GM21825 (cell line): ENCODE measurements around the gene BTG2.

Experiments used
- ATAC-seq: cut with Tn5 transposase; IDR thresholded peaks from one replicate; pipeline ENCODE4 v1.9.1; 2021; ENCODE audit warnings: mild to moderate bottlenecking, moderate library complexity; ENCODE audit not compliant: unreplicated experiment

The BTG2 gene

DNA sequence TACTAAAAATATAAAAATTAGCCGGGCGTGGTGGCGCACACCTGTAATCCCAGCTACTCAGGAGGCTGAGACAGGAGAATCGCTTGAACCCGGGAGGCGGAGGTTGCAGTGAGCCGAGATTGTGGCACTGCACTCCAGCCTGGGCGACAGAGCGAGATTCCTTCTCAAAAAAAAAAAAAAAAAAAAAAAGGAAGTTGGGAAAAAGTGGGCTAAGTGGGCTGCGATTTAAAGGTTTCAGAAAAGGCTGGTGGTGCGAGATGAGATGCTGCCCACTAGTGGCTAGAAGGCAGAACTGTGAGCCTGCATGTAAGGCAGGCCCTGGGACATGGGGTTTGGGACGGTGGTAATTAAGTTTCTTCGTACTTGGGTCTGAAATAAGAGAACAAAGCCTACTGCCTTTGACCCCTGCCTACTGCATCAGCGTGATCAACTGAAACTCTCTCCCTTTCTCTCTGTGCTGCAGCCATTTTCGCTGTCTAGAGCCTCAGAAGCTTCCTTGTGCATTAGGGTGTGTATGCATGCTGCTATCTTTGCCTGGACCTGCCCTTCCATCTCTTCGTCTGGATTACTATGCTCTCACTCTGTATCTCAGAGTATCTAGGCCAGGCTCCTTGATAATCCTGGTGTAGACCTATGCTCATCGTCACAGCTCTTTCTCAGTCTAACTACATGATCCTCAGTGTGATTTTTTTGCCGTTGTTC, 33.2 kb downstream of the BTG2 start:
- ATAC-seq, result no peak

DNA sequence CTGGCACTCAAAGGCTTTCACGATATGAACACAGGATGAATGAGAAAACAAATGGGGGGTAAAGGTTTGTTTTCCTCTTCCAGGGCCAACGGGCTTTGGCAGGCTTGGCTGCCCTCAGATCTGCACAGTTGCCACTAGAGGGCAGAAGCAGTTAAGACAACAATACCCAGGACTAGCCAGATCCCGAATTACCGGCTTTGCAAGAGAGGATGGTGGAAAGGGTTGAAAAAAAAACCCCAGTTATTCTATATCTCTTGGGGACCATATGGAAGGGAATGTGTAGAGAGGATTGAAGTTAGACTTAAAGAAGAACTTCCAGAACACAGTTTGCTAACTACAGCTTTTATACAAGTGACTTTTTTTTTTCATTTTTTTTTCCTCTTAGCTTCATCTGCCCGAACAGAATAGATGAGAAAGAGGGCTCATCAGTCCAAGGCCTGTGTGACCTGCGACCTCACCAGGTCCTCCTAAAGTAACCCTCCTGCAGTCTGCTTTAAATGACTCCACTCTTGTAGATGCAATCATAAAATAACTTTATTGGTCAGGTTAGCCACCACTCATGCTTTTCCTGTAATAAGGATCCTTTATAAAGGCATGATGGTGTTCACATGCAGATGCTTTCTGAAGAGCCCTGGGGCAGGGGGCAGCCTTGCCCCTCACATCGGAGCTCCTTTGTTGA, 34.9 kb downstream of the BTG2 start:
- ATAC-seq, result peak; percentile 54

DNA sequence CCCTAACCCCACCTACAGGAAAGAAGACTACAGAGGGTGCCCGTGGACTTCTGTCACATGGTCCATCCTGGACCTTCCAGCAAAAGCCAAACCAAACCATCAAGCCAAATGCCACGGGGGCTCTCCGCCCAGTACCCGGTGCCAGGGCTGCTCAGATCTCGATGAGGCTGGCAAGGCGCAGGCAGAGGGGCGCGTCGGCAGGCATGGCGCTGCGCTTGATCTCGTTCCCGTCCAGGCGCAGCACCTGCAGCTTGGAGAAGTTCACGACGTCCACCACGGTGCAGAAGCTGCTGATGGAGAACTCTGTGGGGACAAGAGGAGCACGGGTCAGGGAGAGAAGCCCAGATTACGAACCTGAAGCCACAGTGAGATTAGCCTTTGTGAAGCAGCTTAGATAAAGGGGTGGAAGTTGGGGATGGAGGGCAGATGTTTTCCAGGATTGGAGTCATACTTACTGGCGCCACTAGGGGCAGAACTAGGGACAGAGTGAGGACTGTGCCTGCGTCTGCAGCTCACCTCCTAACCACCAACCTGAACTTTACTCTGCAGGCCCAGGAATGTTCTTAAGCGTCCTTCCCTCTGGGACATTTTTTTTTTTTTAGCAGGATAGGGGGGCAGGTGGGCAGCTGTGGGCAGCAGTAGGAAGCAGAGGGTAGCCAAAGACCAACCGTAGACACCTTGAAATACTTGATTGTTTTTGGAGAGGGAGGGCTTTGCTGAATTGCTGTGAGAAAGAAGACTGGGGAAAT, 37.0 kb downstream of the BTG2 start:
- no peak for ATAC-seq

DNA sequence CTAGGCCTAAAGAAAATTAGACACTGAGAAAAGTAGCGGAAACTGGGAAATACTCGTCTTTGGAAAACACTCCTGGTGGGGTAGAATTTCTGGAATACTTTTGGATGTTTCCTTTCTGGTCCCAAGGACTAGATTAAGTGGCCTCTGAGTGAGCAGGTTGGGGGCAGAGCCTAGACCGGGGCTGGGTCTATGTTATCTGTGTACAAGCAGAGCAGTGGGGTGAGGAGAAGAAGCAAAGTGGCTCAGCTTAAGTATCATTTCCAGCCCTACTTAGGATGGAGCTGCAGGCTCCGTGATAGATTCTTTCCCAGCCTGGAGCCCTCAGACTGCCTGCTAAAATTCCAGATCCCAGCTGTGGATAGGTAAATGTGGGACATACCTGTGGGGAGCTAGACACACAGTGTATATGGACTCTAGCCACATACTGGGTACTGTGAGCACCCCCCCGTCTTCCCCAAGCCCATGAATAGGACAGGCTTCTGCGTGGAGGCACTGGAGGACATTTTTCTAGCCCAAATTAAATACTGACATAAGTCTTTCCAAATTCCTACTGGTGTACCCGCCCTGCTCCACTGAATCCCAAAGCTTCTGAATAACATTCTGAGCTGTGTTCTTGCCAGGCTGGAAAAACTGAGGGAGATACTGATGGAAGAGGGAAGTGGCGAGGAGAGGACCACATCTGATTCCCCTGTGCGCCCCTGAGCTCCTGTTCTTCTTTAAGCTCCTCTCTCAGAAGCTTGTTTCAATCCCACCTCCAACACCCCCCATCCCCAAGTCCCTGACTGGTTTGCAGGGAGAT, 38.8 kb downstream of the BTG2 start:
- no peak for ATAC-seq

DNA sequence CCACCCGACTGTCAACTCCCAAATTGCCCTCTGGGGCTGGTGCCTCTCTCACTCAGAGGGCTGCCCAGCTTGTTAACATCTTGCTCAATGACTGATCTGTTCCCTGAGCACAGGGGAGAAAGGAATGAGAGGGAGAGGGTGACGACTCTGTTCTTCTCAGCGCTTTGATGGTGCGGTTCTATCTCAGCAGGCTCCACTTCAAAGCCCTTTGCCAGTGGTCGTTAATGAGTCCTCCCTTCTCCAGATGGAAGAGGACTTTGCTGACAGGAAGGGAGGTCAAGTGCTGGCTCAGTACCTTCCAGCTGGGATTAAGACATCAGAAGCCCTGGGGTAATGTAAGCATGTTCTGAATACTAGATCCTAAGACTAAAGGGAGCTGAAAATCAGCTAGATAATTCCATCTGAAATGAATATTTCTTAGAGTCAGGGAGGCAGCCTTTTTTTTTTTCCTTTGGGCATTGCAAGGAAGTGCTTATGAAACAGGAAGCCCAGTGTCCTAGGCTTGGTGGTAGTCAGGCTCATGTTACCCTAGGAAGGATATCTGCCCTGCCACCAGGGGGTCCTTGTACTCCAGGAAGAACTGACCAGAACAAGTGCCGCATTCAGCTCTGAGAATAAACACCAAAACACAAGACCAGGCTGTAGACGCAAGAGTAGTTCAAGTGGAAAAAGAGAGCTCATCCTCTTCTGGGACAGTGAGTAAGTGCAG, 40.9 kb downstream of the BTG2 start:
- no peak for ATAC-seq

DNA sequence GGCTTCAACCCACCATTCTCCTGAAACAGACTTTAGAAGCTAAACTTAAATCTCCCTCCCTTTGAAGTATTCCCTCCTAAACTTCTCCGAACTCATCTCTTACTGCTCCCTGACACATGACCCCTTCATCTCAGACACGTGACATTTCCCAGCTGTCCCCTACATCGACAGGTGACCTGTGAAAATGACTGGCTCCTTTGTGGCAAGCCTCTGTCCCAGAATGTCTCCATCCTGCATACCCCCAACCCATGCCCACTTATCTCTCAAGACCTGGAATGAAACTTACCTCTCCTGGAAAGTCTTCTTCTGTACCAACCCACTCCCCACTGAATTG, 41.4 kb downstream of the BTG2 start:
- no peak for ATAC-seq

DNA sequence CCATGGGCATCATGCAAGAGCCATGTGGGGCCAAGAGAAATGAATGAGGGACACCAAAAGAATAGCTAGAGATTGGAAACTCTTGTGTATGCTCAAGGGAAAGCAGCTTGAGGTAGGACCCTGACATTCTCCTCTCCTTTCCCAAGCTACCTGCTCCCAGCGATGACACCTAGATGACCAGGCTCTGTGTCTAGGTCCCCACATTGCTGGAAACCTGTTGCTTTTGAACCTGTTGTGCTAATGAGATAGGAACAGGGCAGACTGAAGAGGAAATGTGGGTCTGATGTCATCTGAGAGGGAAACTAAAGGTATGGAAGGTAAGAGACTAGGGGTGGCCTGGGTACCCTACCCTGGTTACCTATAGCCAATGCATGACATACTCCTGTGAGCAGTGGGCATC, 43.8 kb downstream of the BTG2 start:
- no peak for ATAC-seq

DNA sequence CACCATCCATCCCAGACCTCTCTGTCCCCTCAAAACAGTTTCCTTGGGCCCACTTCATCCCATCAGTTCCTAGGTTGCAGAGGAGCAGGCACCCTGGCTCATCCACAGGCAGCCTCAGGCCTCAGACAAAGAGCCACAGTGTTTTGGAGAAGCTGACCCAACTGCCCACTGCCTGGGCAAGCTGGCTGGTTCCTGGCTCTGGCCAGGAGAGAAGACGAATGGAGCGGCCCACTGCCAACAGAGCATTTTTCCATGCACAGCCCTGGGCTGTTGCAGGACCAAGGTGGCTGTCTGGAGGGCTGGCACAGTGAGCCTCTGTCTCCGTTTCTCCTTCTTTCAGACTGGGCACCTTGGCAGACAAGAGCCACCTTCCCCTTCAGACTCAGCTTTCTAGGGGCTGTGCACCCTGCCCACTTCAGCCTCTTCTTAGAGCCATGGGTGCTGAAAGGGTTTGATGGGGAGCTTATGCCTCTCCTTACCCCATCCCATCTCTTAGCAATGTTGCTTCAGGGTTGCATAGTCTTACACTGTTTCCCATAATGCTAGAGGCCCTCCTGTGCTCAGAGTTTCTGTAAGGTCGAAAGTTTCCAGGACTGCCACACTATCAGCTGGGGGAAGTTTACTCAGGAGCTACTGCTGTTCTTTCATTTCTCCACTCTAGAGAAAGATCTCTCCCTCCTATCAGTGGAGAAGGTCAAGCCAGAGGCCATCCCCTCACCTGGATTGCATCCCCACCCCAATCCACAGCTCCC, 44.6 kb downstream of the BTG2 start:
- ATAC-seq, result no peak

DNA sequence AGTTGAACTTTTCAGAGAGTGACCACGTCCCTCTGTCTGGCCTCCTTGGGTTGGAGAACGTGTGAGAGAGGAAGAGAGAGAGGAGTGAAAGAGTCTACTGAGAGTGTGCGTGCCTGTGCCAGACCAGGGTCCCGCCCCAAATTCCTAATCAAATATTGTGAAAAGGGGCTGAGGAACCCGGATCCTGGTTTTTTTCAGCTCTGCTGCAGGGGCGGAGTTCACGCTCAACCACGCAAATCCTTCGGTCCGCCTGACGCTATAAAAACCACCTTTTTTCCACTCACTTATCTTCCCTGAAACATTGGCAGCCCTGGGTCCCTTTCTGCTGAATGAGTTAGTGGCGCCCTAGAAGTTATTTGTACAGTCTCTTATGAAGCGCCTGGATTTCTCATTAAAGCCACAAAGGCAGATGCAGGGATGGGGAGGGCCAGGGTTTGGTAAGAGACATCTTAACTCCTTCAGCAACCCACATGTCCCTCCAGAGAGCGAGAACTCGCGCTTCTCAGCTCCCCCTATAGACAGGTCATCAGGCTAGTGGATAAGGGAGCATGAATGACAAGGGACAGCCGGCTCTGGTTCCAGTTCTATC, 45.8 kb downstream of the BTG2 start, which contains the start of gene FMOD:
FMOD (minus strand) TSS at position 86 of the 589 bp plus-strand sequence. CDS start 2,852 bp downstream, outside the sequence.
- ATAC-seq, result no peak

DNA sequence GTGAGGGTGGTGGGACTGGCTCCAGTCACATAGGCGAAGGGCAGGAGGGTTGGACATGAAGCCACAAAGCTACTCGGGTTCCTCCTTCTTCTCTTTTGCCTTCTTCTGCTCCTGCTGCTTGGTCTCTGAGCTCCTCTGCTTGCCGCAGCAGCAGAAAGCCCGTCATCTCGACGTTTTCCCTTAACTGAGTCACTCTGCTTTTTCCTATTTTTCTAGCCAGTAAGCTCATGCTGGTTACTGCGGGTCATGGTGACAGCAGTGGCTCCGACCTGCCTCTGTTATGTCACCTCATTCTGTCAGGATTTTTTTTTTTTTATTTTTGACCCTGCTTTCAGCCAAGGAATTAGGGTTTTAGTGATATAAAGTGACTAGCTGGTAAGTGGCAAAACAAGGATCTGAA, 48.2 kb downstream of the BTG2 start:
- ATAC-seq, result no peak

DNA sequence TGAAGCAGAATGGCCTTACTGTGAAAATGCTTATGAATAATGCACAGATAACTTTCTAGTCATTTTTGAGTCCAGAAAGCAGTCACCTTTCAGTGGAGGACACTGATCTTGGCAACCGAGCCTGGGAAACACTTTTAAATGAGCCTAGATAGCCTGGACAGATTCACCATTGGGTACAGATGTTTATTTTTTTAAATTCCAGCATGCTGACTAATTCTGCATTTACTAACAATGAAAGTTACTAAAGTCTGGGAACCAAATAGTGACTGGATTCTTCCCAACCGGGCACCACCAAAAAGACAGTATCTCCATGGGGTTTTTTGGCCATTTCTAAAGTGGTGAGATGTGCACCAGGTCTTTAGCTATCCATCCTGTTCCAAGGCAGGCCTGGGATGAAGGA, 48.9 kb downstream of the BTG2 start:
- ATAC-seq, result no peak

DNA sequence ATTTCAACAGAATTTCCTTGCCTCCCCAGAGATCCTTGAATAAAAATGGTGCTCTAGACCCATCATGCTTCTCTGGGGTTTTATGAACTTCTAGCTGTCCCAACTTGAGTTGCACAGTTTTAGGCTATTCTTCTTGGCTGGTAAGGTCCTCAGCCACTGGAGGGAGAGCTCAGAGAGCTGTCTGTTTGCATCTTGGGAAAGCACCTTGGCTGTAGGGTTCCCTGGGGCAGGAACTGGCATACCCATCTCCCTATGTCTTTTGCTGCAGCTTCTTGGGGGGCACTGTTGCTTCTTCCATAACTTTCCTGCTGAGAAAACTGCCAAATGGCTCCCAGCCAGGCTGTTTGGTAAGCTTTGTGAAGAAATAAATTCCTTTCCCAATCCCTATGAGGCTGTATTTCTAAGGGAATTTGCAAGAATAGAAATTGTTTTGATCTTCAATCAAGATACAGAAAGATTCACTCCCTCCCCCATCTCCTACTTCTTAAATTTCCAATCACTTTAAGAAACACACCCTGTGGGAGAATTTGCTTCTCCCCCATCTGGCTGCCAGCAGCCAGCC, 53.8 kb downstream of the BTG2 start:
- ATAC-seq, result no peak
